SK-N-SH (cell line): Measurements from ENCODE around the gene MYO9B. TPM values are rescaled to one million over a fixed set of nuclear protein-coding genes. Genes with fewer than 3 reads are reported as not detected.

Source experiments
- CTCF ChIA-PET: fragments of 300-600, 350-600 bp; formaldehyde crosslinking; extraction: SDS; loops from one replicate; lab custom pipeline; 2021; lab: Yijun Ruan, JAX
- POLR2A ChIA-PET: fragments of 350-600 bp; sonication (Branson Sonifier 250); formaldehyde crosslinking; extraction: SDS; loops from one replicate; lab custom pipeline; 2020; ENCODE audit warnings: antibody characterized with exemption, inconsistent platforms; lab: Yijun Ruan, JAX
- DNase-seq: peaks from one replicate; pipeline ENCODE4 v3.0.0; 2012
- H2AFZ ChIP-seq: fragments of 200-600 bp; sonication (generic); 2 replicates; pipeline ENCODE4 v1.8.1; 2016; ENCODE audit warnings: antibody characterized with exemption, mild to moderate bottlenecking, low read depth
- H3F3A ChIP-seq: fragments of 200-600 bp; sonication (generic); replicated peaks from 2 replicates; pipeline ENCODE3; 2016; ENCODE audit warnings: antibody characterized with exemption, mild to moderate bottlenecking; ENCODE audit not compliant: insufficient read depth
- H3K27ac ChIP-seq, 2 experiments: fragments of 200-500 bp in 1 of 2; fragments of 200-600 bp in 1 of 2; sonication (Bioruptor generic) in 1 of 2; sonication (generic), shearing (Covaris generic) in 1 of 2; 2 replicates each; pipeline versions ENCODE4 v1.5.1 to v1.6.1; 2014 to 2016; ENCODE audit warnings: low read depth in 2 of 2, inconsistent platforms in 1 of 2, low read length in 1 of 2, mild to moderate bottlenecking in 1 of 2, mixed read lengths in 1 of 2
- H3K27me3 ChIP-seq: fragments of 200-600 bp; sonication (generic), shearing (Covaris generic); 2 replicates; pipeline ENCODE4 v1.6.1; 2016; ENCODE audit warnings: mixed run types; ENCODE audit not compliant: insufficient read depth
- H3K36me3 ChIP-seq, 2 experiments: fragments of 200-500 bp in 1 of 2; fragments of 200-600 bp in 1 of 2; sonication (Bioruptor generic) in 1 of 2; sonication (generic) in 1 of 2; replicated peaks in 1 of 2; 2 replicates each; pipeline versions ENCODE3 to v1.5.1; 2014 to 2016; ENCODE audit warnings: low read length in 1 of 2, mild to moderate bottlenecking in 1 of 2; ENCODE audit not compliant: insufficient read depth in 2 of 2, control insufficient read depth in 1 of 2
- H3K4me1 ChIP-seq, 2 experiments: fragments of 200-500 bp in 1 of 2; fragments of 200-600 bp in 1 of 2; sonication (Bioruptor generic) in 1 of 2; sonication (generic), shearing (Covaris generic) in 1 of 2; 2 replicates each; pipeline versions ENCODE4 v1.5.1 to v1.6.1; 2014 to 2016; ENCODE audit warnings: low read depth in 1 of 2, low read length in 1 of 2, mixed run types in 1 of 2; ENCODE audit not compliant: insufficient read depth in 2 of 2, control insufficient read depth in 1 of 2
- H3K4me2 ChIP-seq: fragments of 200-600 bp; sonication (generic), shearing (Covaris generic); 2 replicates; pipeline ENCODE4 v1.6.1; 2017; ENCODE audit warnings: mixed run types
- H3K4me3 ChIP-seq, 2 experiments: fragments of 200-500 bp in 1 of 2; fragments of 200-600 bp in 1 of 2; sonication (Bioruptor generic) in 1 of 2; sonication (generic), shearing (Covaris generic) in 1 of 2; 2 replicates each; pipeline versions ENCODE4 v1.5.1 to v1.8.1; 2014 to 2016; ENCODE audit warnings: low read depth in 2 of 2, inconsistent platforms in 1 of 2, low read length in 1 of 2, mild to moderate bottlenecking in 1 of 2, mixed read lengths in 1 of 2, moderate library complexity in 1 of 2
- H3K79me2 ChIP-seq: fragments of 200-600 bp; sonication (generic); 2 replicates; pipeline ENCODE4 v1.8.1; 2017; ENCODE audit warnings: mild to moderate bottlenecking; ENCODE audit not compliant: insufficient read depth
- H3K9ac ChIP-seq: fragments of 200-600 bp; sonication (generic); 2 replicates; pipeline ENCODE4 v1.6.1; 2017; ENCODE audit warnings: mixed run types
- H3K9me2 ChIP-seq: fragments of 200-600 bp; sonication (generic); 2 replicates; pipeline ENCODE4 v1.6.1; 2017; ENCODE audit warnings: mixed run types
- H3K9me3 ChIP-seq: fragments of 200-600 bp; sonication (generic); 2 replicates; pipeline ENCODE4 v1.6.1; 2017; ENCODE audit warnings: mixed run types, mild to moderate bottlenecking, moderate library complexity
- H4K20me1 ChIP-seq: fragments of 200-600 bp; sonication (generic); 2 replicates; pipeline ENCODE4 v1.6.1; 2017; ENCODE audit warnings: mild to moderate bottlenecking, mixed run types; ENCODE audit not compliant: insufficient read depth
- CHD2 ChIP-seq: fragments of 150-350 bp; IDR thresholded peaks from 2 replicates; pipeline ENCODE4 v1.6.1; 2018; ENCODE audit warnings: low read length; ENCODE audit not compliant: partially characterized antibody
- EP300 ChIP-seq, 2 experiments: IDR thresholded peaks; 2 replicates each; pipeline versions ENCODE4 v1.4.0 to v1.6.1; 2012; ENCODE audit warnings: borderline replicate concordance in 1 of 2, low read depth in 1 of 2, low read length in 1 of 2
- FOXJ3 ChIP-seq: sonication (generic); formaldehyde crosslinking; IDR thresholded peaks from 2 replicates; pipeline ENCODE4 v1.5.1; 2020; ENCODE audit warnings: mild to moderate bottlenecking, missing genetic modification reagents
- FOXM1 ChIP-seq: IDR thresholded peaks from 2 replicates; pipeline ENCODE4 v1.4.0; 2012; ENCODE audit warnings: low read depth, mild to moderate bottlenecking
- GABPA ChIP-seq: IDR thresholded peaks from 2 replicates; pipeline ENCODE4 v1.4.0; 2012; ENCODE audit warnings: low read depth, mild to moderate bottlenecking
- JUND ChIP-seq: IDR thresholded peaks from 2 replicates; pipeline ENCODE4 v1.4.0; 2012
- MEF2A ChIP-seq: IDR thresholded peaks from 2 replicates; pipeline ENCODE4 v1.4.0; 2012; ENCODE audit warnings: low read depth, borderline replicate concordance
- MXI1 ChIP-seq: IDR thresholded peaks from 2 replicates; pipeline ENCODE4 v1.6.1; 2012; ENCODE audit warnings: mild to moderate bottlenecking, low read depth, low read length, improper control_type of control experiment
- NRF1 ChIP-seq: IDR thresholded peaks from 2 replicates; pipeline ENCODE4 v1.6.1; 2012; ENCODE audit warnings: low read depth, mild to moderate bottlenecking, low read length
- RAD21 ChIP-seq: IDR thresholded peaks from 2 replicates; pipeline ENCODE4 v1.6.1; 2012; ENCODE audit warnings: mild to moderate bottlenecking, low read length
- RXRA ChIP-seq: IDR thresholded peaks from 2 replicates; pipeline ENCODE4 v1.4.0; 2012; ENCODE audit warnings: low read depth, mild to moderate bottlenecking, borderline replicate concordance
- TAF1 ChIP-seq: IDR thresholded peaks from 2 replicates; pipeline ENCODE4 v1.6.1; 2012; ENCODE audit warnings: low read depth, mild to moderate bottlenecking, low read length, moderate library complexity, borderline replicate concordance
- TCF12 ChIP-seq: IDR thresholded peaks from 2 replicates; pipeline ENCODE4 v1.4.0; 2012
- TEAD4 ChIP-seq: IDR thresholded peaks from 2 replicates; pipeline ENCODE4 v1.4.0; 2012; ENCODE audit warnings: mild to moderate bottlenecking, borderline replicate concordance; ENCODE audit not compliant: insufficient read depth
- WGBS: methylation state at CpG from one replicate; pipeline ENCODE4 v1.1.6; 2017; ENCODE audit warnings: low lambda C conversion rate; 5-methylcytosine and 5-hydroxymethylcytosine counted together
- polyA plus RNA-seq, 3 experiments: library from polyadenylated mRNA; depleted of rRNA; stranded (reverse); fragments of >200 nt; gene quantifications; 2 replicates each; pipeline ENCODE4 v1.2.3, GENCODE V29; 2012
- TF ChIP-seq, protein P1 (sequence below): IDR thresholded peaks from 2 replicates; pipeline ENCODE4; 2012
- TF ChIP-seq, protein P2 (sequence below): IDR thresholded peaks from 2 replicates; pipeline ENCODE4 v1.4.0; 2012; ENCODE audit warnings: low read depth
- TF ChIP-seq, protein P3 (sequence below): IDR thresholded peaks from 2 replicates; pipeline ENCODE4 v1.4.0; 2012; ENCODE audit warnings: low read depth, borderline replicate concordance

MYO9B gene
- polyA plus RNA-seq, 1 of the 3 experiments (the other 2 are of a cell fraction), result 37.6 TPM

DNA sequence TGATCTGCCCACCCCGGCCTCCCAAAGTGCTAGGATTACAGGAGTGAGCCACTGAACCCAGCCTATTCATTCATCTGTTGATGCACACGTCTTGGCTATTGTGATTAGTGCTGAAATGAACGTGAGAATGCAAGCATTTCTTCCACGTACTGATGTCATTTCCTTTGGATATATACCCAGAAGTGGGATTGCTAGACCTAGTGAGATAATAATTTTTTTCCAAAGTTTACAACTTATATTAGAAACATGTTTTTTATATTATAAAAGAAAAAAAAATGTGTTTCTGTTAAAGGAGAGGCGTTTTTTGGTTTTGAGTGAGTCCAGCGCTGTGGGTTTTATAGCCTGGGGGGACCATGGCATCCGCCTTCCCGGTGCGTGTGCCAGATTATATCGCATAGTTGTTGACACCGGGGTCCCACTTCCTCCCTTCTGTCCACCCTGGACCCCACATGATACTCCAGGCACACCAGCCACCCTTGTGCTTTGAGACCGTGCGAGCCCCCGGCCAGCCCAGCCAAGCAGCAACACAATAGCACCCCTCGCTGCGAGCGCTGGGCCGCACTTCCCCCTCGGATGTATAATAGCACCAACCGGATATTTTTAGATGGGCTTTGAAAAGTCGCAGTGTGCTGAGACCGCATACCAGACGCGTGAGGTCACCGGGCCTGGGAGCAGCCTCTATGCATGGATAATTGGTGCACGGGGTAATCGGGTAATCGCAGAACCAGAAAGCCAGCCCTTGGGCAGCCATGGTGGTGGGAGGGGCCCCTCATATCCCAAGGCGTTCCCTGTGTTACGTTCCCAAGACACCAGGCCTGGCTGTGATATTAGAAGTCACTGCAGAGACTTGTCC lies 59.6 kb downstream of the MYO9B start (continued):
- TF ChIP-seq, protein P1, sequence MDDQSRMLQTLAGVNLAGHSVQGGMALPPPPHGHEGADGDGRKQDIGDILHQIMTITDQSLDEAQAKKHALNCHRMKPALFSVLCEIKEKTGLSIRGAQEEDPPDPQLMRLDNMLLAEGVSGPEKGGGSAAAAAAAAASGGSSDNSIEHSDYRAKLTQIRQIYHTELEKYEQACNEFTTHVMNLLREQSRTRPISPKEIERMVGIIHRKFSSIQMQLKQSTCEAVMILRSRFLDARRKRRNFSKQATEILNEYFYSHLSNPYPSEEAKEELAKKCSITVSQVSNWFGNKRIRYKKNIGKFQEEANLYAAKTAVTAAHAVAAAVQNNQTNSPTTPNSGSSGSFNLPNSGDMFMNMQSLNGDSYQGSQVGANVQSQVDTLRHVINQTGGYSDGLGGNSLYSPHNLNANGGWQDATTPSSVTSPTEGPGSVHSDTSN, result peak; percentile 58
- TF ChIP-seq, protein P2, sequence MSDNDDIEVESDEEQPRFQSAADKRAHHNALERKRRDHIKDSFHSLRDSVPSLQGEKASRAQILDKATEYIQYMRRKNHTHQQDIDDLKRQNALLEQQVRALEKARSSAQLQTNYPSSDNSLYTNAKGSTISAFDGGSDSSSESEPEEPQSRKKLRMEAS, result peak; percentile 87
- TF ChIP-seq CHD2 (peak; percentile 25), RAD21 (peak; percentile 40), RXRA (no peak; the same call in 1 of the 2 replicates), NRF1 (no peak), FOXM1 (peak; percentile 83), MXI1 (no peak; the same call in 1 of the 2 replicates), JUND (peak; percentile 95), FOXJ3 (peak; percentile 68; the same call in 1 of the 2 replicates), GABPA (peak; percentile 44), TAF1 (no peak), MEF2A (peak; percentile 89)

DNA sequence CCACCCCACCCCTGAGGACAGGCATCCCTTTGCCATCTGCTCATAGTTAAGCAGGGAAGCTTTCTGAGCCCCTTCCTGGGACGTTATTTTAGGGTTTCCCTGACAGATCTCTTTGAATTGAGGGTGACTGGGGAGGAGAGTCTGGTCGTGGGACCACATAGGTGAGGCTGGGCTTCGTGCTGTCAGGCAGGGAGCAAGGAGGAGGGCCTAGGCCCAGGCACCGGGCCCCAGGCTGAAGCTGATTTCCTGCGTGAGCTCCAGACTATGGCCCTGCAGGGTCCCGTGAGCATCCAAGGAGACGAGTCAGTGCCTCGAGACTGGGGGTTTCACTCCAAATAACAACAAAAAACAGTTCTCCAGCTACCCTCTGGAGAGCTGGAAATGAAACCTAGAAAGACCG lies 60.4 kb downstream of the MYO9B start:
- H3K36me3 ChIP-seq, result no peaks in the 10 kb centered on the region
- ChIA-PET POLR2A (no interaction called here), CTCF (interaction anchor here (1.0 kb wide), 1 partner anchor 10 kb away, joined by 3 read pairs; no protein-coding TSS in a partner anchor)
- peaks cover 15% of the 10 kb centered on the region in 2 experiments; a peak in 3 of 4 replicates for H3K4me1 ChIP-seq
- peak overlapping the region; percentile 95 to 100 for H3K27ac ChIP-seq
- H2AFZ ChIP-seq, result no peak overlapping the region
- H3K9me3 ChIP-seq, result no peaks in the 10 kb centered on the region
- H3K9ac ChIP-seq, result peak overlapping the region; percentile 86
- H3K9me2 ChIP-seq, result no peaks in the 10 kb centered on the region
- 34% methylated on average over 5 of the region's 9 CpGs for WGBS
- peaks cover 20% of the 10 kb centered on the region for H3F3A ChIP-seq
- DNase-seq, result no peak
- H3K79me2 ChIP-seq, result peaks cover 83% of the 10 kb centered on the region
- H3K27me3 ChIP-seq, result no peaks in the 10 kb centered on the region
- H4K20me1 ChIP-seq, result no peaks in the 10 kb centered on the region
- 0 out of 4 replicates have a peak overlapping the region, but pooled peaks of 1 of the 2 experiments have one; percentile 26 for H3K4me3 ChIP-seq
- TF ChIP-seq EP300 (IDR thresholded peaks at IDR 0.05; ENCODE audit: borderline replicate concordance in 1 of 2, low read depth in 1 of 2, low read length in 1 of 2), result no peak
- TF ChIP-seq, protein P3, sequence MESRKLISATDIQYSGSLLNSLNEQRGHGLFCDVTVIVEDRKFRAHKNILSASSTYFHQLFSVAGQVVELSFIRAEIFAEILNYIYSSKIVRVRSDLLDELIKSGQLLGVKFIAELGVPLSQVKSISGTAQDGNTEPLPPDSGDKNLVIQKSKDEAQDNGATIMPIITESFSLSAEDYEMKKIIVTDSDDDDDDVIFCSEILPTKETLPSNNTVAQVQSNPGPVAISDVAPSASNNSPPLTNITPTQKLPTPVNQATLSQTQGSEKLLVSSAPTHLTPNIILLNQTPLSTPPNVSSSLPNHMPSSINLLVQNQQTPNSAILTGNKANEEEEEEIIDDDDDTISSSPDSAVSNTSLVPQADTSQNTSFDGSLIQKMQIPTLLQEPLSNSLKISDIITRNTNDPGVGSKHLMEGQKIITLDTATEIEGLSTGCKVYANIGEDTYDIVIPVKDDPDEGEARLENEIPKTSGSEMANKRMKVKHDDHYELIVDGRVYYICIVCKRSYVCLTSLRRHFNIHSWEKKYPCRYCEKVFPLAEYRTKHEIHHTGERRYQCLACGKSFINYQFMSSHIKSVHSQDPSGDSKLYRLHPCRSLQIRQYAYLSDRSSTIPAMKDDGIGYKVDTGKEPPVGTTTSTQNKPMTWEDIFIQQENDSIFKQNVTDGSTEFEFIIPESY, result no peak
- TF ChIP-seq TEAD4, result no peak
- no peak for TF ChIP-seq RAD21
- TF ChIP-seq GABPA, result no peak
- TF ChIP-seq TCF12, result no peak
- H3K4me2 ChIP-seq, result peak overlapping the region; percentile 88; the same call in 1 of the 2 replicates
